NB4 (cell line): ENCODE measurements around the gene PHAF1.
A peak's percentile ranks its signal among the peaks of the same experiment; 100 is the strongest.

Experiments
- POLR2A ChIP-seq: IDR thresholded peaks from 2 replicates; pipeline ENCODE4 v1.6.1; 2011; ENCODE audit warnings: mild to moderate bottlenecking; ENCODE audit not compliant: insufficient read length; ENCODE audit errors: extremely low read depth
- TF ChIP-seq, protein P1 (sequence below): IDR thresholded peaks from one replicate; pipeline ENCODE4 v1.5.1; 2012; ENCODE audit warnings: low read depth, low read length

DNA sequence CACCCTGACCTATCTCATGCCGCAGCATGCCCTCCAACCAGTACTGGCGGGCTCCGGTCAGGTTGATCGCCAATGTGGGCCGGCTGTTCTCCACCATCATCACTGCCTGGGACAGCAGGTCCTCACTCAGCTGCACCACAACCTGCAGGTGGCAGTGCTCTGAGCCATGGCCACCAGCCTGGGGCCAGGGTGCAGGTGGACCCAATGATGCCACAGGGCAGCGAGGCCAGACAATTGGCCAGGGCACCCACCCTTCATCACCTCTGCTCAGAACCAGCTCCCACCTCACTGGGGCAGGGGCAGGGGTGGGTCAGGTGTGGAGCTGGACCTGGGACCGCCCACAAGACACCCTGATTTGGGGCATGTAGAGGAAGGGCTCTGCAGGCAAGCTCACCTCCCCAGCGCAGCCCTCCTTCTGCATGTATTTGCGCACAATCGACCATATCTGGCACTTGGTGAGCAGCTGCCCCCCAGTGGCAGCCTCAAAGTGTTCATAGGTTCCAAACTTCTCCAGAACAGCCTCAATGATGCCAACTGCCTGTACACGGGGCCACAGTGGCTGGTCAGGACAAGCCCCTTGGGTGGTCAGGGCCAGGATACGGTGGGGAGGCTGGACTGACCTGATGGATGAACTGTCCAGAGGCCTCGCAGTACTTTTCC, 69.8 kb downstream of the PHAF1 start:
- TF ChIP-seq, protein P1, sequence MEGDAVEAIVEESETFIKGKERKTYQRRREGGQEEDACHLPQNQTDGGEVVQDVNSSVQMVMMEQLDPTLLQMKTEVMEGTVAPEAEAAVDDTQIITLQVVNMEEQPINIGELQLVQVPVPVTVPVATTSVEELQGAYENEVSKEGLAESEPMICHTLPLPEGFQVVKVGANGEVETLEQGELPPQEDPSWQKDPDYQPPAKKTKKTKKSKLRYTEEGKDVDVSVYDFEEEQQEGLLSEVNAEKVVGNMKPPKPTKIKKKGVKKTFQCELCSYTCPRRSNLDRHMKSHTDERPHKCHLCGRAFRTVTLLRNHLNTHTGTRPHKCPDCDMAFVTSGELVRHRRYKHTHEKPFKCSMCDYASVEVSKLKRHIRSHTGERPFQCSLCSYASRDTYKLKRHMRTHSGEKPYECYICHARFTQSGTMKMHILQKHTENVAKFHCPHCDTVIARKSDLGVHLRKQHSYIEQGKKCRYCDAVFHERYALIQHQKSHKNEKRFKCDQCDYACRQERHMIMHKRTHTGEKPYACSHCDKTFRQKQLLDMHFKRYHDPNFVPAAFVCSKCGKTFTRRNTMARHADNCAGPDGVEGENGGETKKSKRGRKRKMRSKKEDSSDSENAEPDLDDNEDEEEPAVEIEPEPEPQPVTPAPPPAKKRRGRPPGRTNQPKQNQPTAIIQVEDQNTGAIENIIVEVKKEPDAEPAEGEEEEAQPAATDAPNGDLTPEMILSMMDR = peak; percentile 61
- no peak for TF ChIP-seq POLR2A
